ENCODE results near the gene SOD3.

GRCh38 chr4:24781999-24782745, 13.2 kb upstream of the SOD3 start:
- TF ChIP-seq TEAD4 (CRISPR knock-in tag; IDR thresholded peaks at IDR 0.05) (no peak), E2F4 (CRISPR knock-in tag; IDR thresholded peaks at IDR 0.05; ENCODE audit: borderline replicate concordance, low read depth) (no peak), CTCF (IDR thresholded peaks at IDR 0.05) (no peak), MLX (CRISPR knock-in tag; IDR thresholded peaks at IDR 0.05) (no peak), ZBTB21 (CRISPR knock-in tag; IDR thresholded peaks at IDR 0.05; ENCODE audit: borderline replicate concordance) (no peak), PRDM15 (CRISPR knock-in tag; IDR thresholded peaks at IDR 0.05) (no peak), JUN (CRISPR knock-in tag; IDR thresholded peaks at IDR 0.05) (no peak), SMAD3 (CRISPR knock-in tag; IDR thresholded peaks at IDR 0.05; ENCODE audit: borderline replicate concordance) (no peak)
